Sigmoid colon (tissue), 4 donors: ENCODE measurements around the gene MYH10.

Experiments used
- CTCF ChIP-seq, 4 experiments: fragments of 450-650 bp in 3 of 4; fragments of 200-600 bp in 1 of 4; IDR thresholded peaks; one replicate each; pipeline ENCODE4 v1.5.1; 2016 to 2019; ENCODE audit warnings: antibody characterized with exemption in 4 of 4, mild to moderate bottlenecking in 3 of 4, moderate library complexity in 2 of 4
- POLR2A ChIP-seq, 2 donors: fragments of 450-650 bp; IDR thresholded peaks; one replicate each; pipeline ENCODE4 v1.6.1; 2016; ENCODE audit warnings: antibody characterized with exemption in 2 of 2, mild to moderate bottlenecking in 2 of 2, moderate library complexity in 2 of 2
- POLR2AphosphoS5 ChIP-seq, 4 donors: sonication (generic); formaldehyde crosslinking; IDR thresholded peaks; one replicate each; pipeline ENCODE4 v1.6.1; 2017; ENCODE audit warnings: antibody characterized with exemption in 4 of 4

- TF ChIP-seq POLR2AphosphoS5 (IDR thresholded peaks at IDR 0.05) = no peak
- no peak for TF ChIP-seq CTCF (IDR thresholded peaks at IDR 0.05)
- no peak for TF ChIP-seq POLR2A (IDR thresholded peaks at IDR 0.05)
These were observed 142.8 kb downstream of the MYH10 start for GRCh38 chr17:8487743-8488142.
